GM19099 (cell line): Measurements from ENCODE around the gene AP1B1.

Source experiments
- POLR2A ChIP-seq: IDR thresholded peaks from 3 replicates; pipeline ENCODE4 v1.6.1; 2011; ENCODE audit warnings: low read depth; ENCODE audit not compliant: insufficient read length; ENCODE audit errors: extremely low read depth

Gene AP1B1

GRCh38 chr22:29313576-29314466 lies 74.5 kb downstream of the AP1B1 start:
- TF ChIP-seq POLR2A = no peak

GRCh38 chr22:29313126-29313575 lies 75.2 kb downstream of the AP1B1 start:
- no peak for TF ChIP-seq POLR2A

- no peak for TF ChIP-seq POLR2A
Observed at GRCh38 chr22:29312218-29313125, 75.9 kb downstream of the AP1B1 start.

- TF ChIP-seq POLR2A = no peak
Observed at GRCh38 chr22:29311464-29312217, 76.7 kb downstream of the AP1B1 start.

GRCh38 chr22:29310863-29311339 lies 77.5 kb downstream of the AP1B1 start:
- no peak for TF ChIP-seq POLR2A

GRCh38 chr22:29310065-29310862 lies 78.1 kb downstream of the AP1B1 start:
- TF ChIP-seq POLR2A = no peak

- TF ChIP-seq POLR2A = no peak
Observed at GRCh38 chr22:29309332-29310064, 78.9 kb downstream of the AP1B1 start.

- no peak for TF ChIP-seq POLR2A
Observed at GRCh38 chr22:29308791-29309262, 79.5 kb downstream of the AP1B1 start.

GRCh38 chr22:29308148-29308790 lies 80.1 kb downstream of the AP1B1 start:
- no peak for TF ChIP-seq POLR2A

- TF ChIP-seq POLR2A = no peak
Observed at GRCh38 chr22:29307596-29308147, 80.7 kb downstream of the AP1B1 start.

- no peak for TF ChIP-seq POLR2A
Observed at GRCh38 chr22:29306835-29307595, 81.4 kb downstream of the AP1B1 start.
